ENCODE data around the gene ADAMTS16.

Gene ADAMTS16

DNA sequence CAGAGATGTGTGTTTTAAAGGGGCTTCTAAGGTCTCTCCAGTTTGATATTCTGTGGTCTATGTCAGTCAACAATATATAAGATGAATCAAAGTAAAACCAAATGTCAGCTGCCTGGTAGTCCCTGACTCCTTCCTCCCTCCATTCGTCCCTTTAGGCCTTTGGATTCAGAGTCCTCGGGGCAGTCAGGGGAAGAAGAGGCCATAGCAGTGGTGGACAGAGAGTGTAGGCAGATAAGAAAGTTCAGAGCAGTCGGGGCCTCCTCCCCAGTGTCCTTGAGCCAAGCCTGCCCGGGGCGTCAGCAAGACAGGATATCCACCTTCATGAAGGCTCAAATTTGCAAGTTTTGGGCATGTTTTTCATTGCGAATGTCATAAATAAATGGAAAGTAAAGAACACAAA is 110.6 kb downstream of the ADAMTS16 start:
- peak overlapping the region; percentile 57 for H2AK5ac ChIP-seq (ENCODE audit: low read length)
- no peaks in the 10 kb centered on the region for H3K79me2 ChIP-seq (ENCODE audit: control insufficient read depth, insufficient read depth, low read length, poor library complexity)
- H3K36me3 ChIP-seq (ENCODE audit: control insufficient read depth in 1 of 2, insufficient read depth in 2 of 2, low read length in 2 of 2): no peaks in the 10 kb centered on the region
- H2BK120ac ChIP-seq (ENCODE audit: insufficient read depth, low read length, poor library complexity): peak overlapping the region; percentile 56
- peak overlapping the region; percentile 17 for H3K18ac ChIP-seq (ENCODE audit: low read length)
- DNase-seq: no peak
- H2BK12ac ChIP-seq (ENCODE audit: low read length): peak overlapping the region; percentile 81
- H4K91ac ChIP-seq (ENCODE audit: low read depth, low read length): peak overlapping the region; percentile 58
- H3K27me3 ChIP-seq (ENCODE audit: insufficient read depth, low read length): no peaks in the 10 kb centered on the region
- no peak overlapping the region for H4K8ac ChIP-seq (ENCODE audit: low read depth, low read length)
- no peak overlapping the region for H2AFZ ChIP-seq (ENCODE audit: insufficient read depth, low read length, poor library complexity)
- H3K27ac ChIP-seq (ENCODE audit: low read depth, low read length): no peak overlapping the region
- peaks cover 8% of the 10 kb centered on the region for H3K79me1 ChIP-seq (ENCODE audit: low read length)
- H2BK5ac ChIP-seq (ENCODE audit: low read depth, low read length, poor library complexity): peak overlapping the region; percentile 29
- peaks cover 8% of the 10 kb centered on the region for H3K9me3 ChIP-seq (ENCODE audit: insufficient read depth, low read depth, low read length)
- no CpG with 5 or more reads among the region's 6 CpGs for WGBS (ENCODE audit: extremely low coverage, insufficient coverage, insufficient read length)
- H3K23ac ChIP-seq (ENCODE audit: low read length): no peak overlapping the region
- H3K9ac ChIP-seq (ENCODE audit: low read length): no peak overlapping the region
- H3K4me2 ChIP-seq (ENCODE audit: low read length): no peak overlapping the region
- H3K4me3 ChIP-seq (ENCODE audit: low read depth, low read length): no peak overlapping the region
- no peak overlapping the region for H3K4ac ChIP-seq (ENCODE audit: low read depth, low read length)
- no peak overlapping the region for H3K14ac ChIP-seq (ENCODE audit: low read length)
- H4K12ac ChIP-seq (ENCODE audit: low read depth, low read length): no peak overlapping the region
- H3K4me1 ChIP-seq (ENCODE audit: control insufficient read depth in 1 of 2, insufficient read depth in 2 of 2, low read length in 2 of 2): peaks cover 0 to 4% of the 10 kb centered on the region in 2 experiments

- Histone ChIP-seq H2AK5ac (ENCODE audit: low read length) (no peak overlapping the region), H3K4me2 (ENCODE audit: low read length) (no peak overlapping the region), H2AFZ (ENCODE audit: insufficient read depth, low read length, poor library complexity) (no peak overlapping the region), H2BK120ac (ENCODE audit: insufficient read depth, low read length, poor library complexity) (no peak overlapping the region), H3K36me3 (ENCODE audit: control insufficient read depth in 1 of 2, insufficient read depth in 2 of 2, low read length in 2 of 2) (no peaks in the 10 kb centered on the region), H4K8ac (ENCODE audit: low read depth, low read length) (no peak overlapping the region), H3K4me1 (ENCODE audit: control insufficient read depth in 1 of 2, insufficient read depth in 2 of 2, low read length in 2 of 2) (peaks cover 0 to 4% of the 10 kb centered on the region in 2 experiments), H4K91ac (ENCODE audit: low read depth, low read length) (peak overlapping the region; percentile 85), H3K23ac (ENCODE audit: low read length) (no peak overlapping the region), H2BK5ac (ENCODE audit: low read depth, low read length, poor library complexity) (no peak overlapping the region), H2BK12ac (ENCODE audit: low read length) (no peak overlapping the region), H3K9me3 (ENCODE audit: insufficient read depth, low read depth, low read length) (peaks cover 8% of the 10 kb centered on the region), H3K4ac (ENCODE audit: low read depth, low read length) (no peak overlapping the region), H3K18ac (ENCODE audit: low read length) (no peak overlapping the region), H3K14ac (ENCODE audit: low read length) (no peak overlapping the region), H3K27ac (ENCODE audit: low read depth, low read length) (peak overlapping the region; percentile 50), H3K4me3 (ENCODE audit: low read depth, low read length) (no peak overlapping the region), H3K79me2 (ENCODE audit: control insufficient read depth, insufficient read depth, low read length, poor library complexity) (no peaks in the 10 kb centered on the region), H3K27me3 (ENCODE audit: insufficient read depth, low read length) (no peaks in the 10 kb centered on the region), H3K79me1 (ENCODE audit: low read length) (peaks cover 8% of the 10 kb centered on the region), H3K9ac (ENCODE audit: low read length) (no peak overlapping the region), H4K12ac (ENCODE audit: low read depth, low read length) (no peak overlapping the region)
- WGBS (ENCODE audit: extremely low coverage, insufficient coverage, insufficient read length): no CpG with 5 or more reads among the region's 8 CpGs
- DNase-seq: peak in 1 of 2 donors; percentile 15
These were observed 112.0 kb downstream of the ADAMTS16 start for GRCh38 chr5:5252106-5252505.

DNA sequence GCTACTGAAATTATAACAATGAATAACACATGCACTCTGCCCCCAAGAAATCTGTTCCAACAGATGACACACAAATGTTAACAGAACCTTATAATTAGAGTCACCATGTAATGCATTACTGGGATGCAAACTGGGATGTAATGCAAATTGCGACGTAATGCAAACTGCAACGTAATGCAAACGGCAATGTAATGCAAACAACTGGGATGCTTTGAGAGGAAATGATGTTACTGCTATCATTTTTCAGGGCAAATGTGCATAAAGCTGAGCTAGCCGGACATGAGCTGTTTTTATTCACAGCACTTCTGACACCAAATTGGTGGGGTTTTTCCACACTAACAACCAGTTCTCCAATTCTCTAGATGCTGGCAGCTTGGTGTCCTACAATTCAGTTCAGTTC is 117.2 kb downstream of the ADAMTS16 start:
- H3K27me3 ChIP-seq (ENCODE audit: insufficient read depth, low read length): no peaks in the 10 kb centered on the region
- H3K9ac ChIP-seq (ENCODE audit: low read length): no peak overlapping the region
- H3K14ac ChIP-seq (ENCODE audit: low read length): no peak overlapping the region
- WGBS (ENCODE audit: extremely low coverage, insufficient coverage, insufficient read length): no CpG with 5 or more reads among the region's 5 CpGs
- H2AFZ ChIP-seq (ENCODE audit: insufficient read depth, low read length, poor library complexity): no peak overlapping the region
- no peaks in the 10 kb centered on the region for H3K36me3 ChIP-seq (ENCODE audit: control insufficient read depth in 1 of 2, insufficient read depth in 2 of 2, low read length in 2 of 2)
- no peak overlapping the region for H4K12ac ChIP-seq (ENCODE audit: low read depth, low read length)
- no peaks in the 10 kb centered on the region for H3K79me2 ChIP-seq (ENCODE audit: control insufficient read depth, insufficient read depth, low read length, poor library complexity)
- DNase-seq: no peak
- no peak overlapping the region for H4K91ac ChIP-seq (ENCODE audit: low read depth, low read length)
- peaks cover 2% of the 10 kb centered on the region for H3K79me1 ChIP-seq (ENCODE audit: low read length)
- no peak overlapping the region for H3K27ac ChIP-seq (ENCODE audit: low read depth, low read length)
- no peak overlapping the region for H2BK5ac ChIP-seq (ENCODE audit: low read depth, low read length, poor library complexity)
- H3K4me3 ChIP-seq (ENCODE audit: low read depth, low read length): no peak overlapping the region
- no peak overlapping the region for H3K23ac ChIP-seq (ENCODE audit: low read length)
- H3K18ac ChIP-seq (ENCODE audit: low read length): no peak overlapping the region
- H2BK120ac ChIP-seq (ENCODE audit: insufficient read depth, low read length, poor library complexity): no peak overlapping the region
- H4K8ac ChIP-seq (ENCODE audit: low read depth, low read length): no peak overlapping the region
- peaks cover 5% of the 10 kb centered on the region for H3K9me3 ChIP-seq (ENCODE audit: insufficient read depth, low read depth, low read length)
- H2BK12ac ChIP-seq (ENCODE audit: low read length): no peak overlapping the region
- H3K4ac ChIP-seq (ENCODE audit: low read depth, low read length): no peak overlapping the region
- peaks cover 0 to 3% of the 10 kb centered on the region in 2 experiments for H3K4me1 ChIP-seq (ENCODE audit: control insufficient read depth in 1 of 2, insufficient read depth in 2 of 2, low read length in 2 of 2)
- no peak overlapping the region for H3K4me2 ChIP-seq (ENCODE audit: low read length)
- H2AK5ac ChIP-seq (ENCODE audit: low read length): no peak overlapping the region

DNA sequence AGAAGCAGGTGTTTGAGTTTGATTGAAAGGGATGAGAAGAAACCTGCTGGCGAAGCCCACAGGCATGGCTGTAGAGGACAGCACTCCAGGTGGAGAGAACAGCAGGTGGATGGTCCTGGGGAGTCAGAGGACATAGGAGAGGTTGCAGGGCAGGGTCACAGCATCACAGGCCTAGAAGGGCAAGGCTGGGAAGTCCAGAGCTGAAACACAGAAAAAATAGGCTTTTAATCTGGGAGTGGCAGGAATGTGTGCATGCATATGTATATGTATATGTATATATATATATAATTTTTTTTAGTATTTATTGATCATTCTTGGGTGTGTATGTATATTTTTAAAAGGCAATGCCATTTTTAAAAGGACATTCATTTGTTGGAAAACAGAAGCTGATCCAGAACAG is 118.4 kb downstream of the ADAMTS16 start:
- Histone ChIP-seq H3K9me3 (ENCODE audit: insufficient read depth, low read depth, low read length) (peaks cover 5% of the 10 kb centered on the region), H3K23ac (ENCODE audit: low read length) (no peak overlapping the region), H2BK12ac (ENCODE audit: low read length) (no peak overlapping the region), H4K91ac (ENCODE audit: low read depth, low read length) (no peak overlapping the region), H3K4ac (ENCODE audit: low read depth, low read length) (no peak overlapping the region), H3K36me3 (ENCODE audit: control insufficient read depth in 1 of 2, insufficient read depth in 2 of 2, low read length in 2 of 2) (no peaks in the 10 kb centered on the region), H3K9ac (ENCODE audit: low read length) (no peak overlapping the region), H3K27ac (ENCODE audit: low read depth, low read length) (no peak overlapping the region), H3K79me1 (ENCODE audit: low read length) (no peaks in the 10 kb centered on the region), H2AK5ac (ENCODE audit: low read length) (no peak overlapping the region), H4K8ac (ENCODE audit: low read depth, low read length) (no peak overlapping the region), H3K18ac (ENCODE audit: low read length) (no peak overlapping the region), H3K79me2 (ENCODE audit: control insufficient read depth, insufficient read depth, low read length, poor library complexity) (no peaks in the 10 kb centered on the region), H4K12ac (ENCODE audit: low read depth, low read length) (no peak overlapping the region), H3K4me2 (ENCODE audit: low read length) (no peak overlapping the region), H2BK120ac (ENCODE audit: insufficient read depth, low read length, poor library complexity) (no peak overlapping the region), H3K14ac (ENCODE audit: low read length) (no peak overlapping the region), H3K4me3 (ENCODE audit: low read depth, low read length) (no peak overlapping the region), H2BK5ac (ENCODE audit: low read depth, low read length, poor library complexity) (no peak overlapping the region), H3K4me1 (ENCODE audit: control insufficient read depth in 1 of 2, insufficient read depth in 2 of 2, low read length in 2 of 2) (peaks cover 0 to 7% of the 10 kb centered on the region in 2 experiments), H3K27me3 (ENCODE audit: insufficient read depth, low read length) (no peaks in the 10 kb centered on the region), H2AFZ (ENCODE audit: insufficient read depth, low read length, poor library complexity) (no peak overlapping the region)
- DNase-seq: no peak
- WGBS (ENCODE audit: extremely low coverage, insufficient coverage, insufficient read length): no CpG with 5 or more reads among the region's 1 CpG

Data from trophoblast cell (in vitro differentiated cells and primary cell).